Upper lobe of right lung (tissue), 1 donor: Measurements from ENCODE around the gene HTR2A. TPM values are rescaled to one million over a fixed set of nuclear protein-coding genes. Genes with fewer than 3 reads are reported as not detected.

Experiments used
- ATAC-seq: fragments of 200-7000 bp; cut with Tn5 transposase; one replicate; pipeline ENCODE4 v1.9.1; 2020; ENCODE audit warnings: mild to moderate bottlenecking, moderate library complexity
- DNase-seq: peaks from one replicate; pipeline ENCODE4 v3.0.0-alpha.2; 2020
- H3K27ac ChIP-seq: fragments of 200-600 bp; one replicate; pipeline ENCODE4 v1.8.0; 2022
- H3K27me3 ChIP-seq: fragments of 200-600 bp; one replicate; pipeline ENCODE4 v1.8.0; 2022; ENCODE audit warnings: mild to moderate bottlenecking
- H3K36me3 ChIP-seq: fragments of 200-600 bp; one replicate; pipeline ENCODE4 v1.8.0; 2022
- H3K4me1 ChIP-seq: fragments of 200-600 bp; one replicate; pipeline ENCODE4 v1.8.0; 2022
- H3K4me3 ChIP-seq: fragments of 200-600 bp; one replicate; pipeline ENCODE4 v1.8.0; 2022; ENCODE audit warnings: mild to moderate bottlenecking
- H3K9me3 ChIP-seq: fragments of 200-600 bp; one replicate; pipeline ENCODE4 v1.8.0; 2022
- CTCF ChIP-seq: fragments of 200-600 bp; IDR thresholded peaks from one replicate; pipeline ENCODE4 v1.8.0; 2022; ENCODE audit warnings: antibody characterized with exemption
- intact Hi-C: fragments of 100-400 bp; cut with DNase I; formaldehyde crosslinking; loops from one replicate; pipeline ENCODE4 v1.11.0; 2022
- total RNA-seq: library from RNA; stranded (reverse); fragmentation: NEBNext Ultra II Directional; extraction: Animal tissue kit (Norgen Biotek cat#: 25700); gene quantifications from one replicate; pipeline ENCODE4 v1.2.1, GENCODE V29; 2021
- donor health status: DM: no; HTN: yes; CAD: no; lungs with severe emphysema.

Gene HTR2A
- total RNA-seq, 1 donor from 2014 or later: 0.90 TPM

GRCh38 chr13:46801858-46802257 lies 95.0 kb downstream of the HTR2A start:
- ATAC-seq: no peak
- DNase-seq: no peak
- Histone ChIP-seq H3K4me1 (no peaks in the 10 kb centered on the region), H3K4me3 (no peak overlapping the region), H3K9me3 (no peaks in the 10 kb centered on the region), H3K36me3 (no peaks in the 10 kb centered on the region), H3K27me3 (no peaks in the 10 kb centered on the region), H3K27ac (no peak overlapping the region)
- intact Hi-C loops: no loop called here
- no peak for TF ChIP-seq CTCF

- no peaks in the 10 kb centered on the region for H3K9me3 ChIP-seq
- H3K27me3 ChIP-seq: no peaks in the 10 kb centered on the region
- no peak overlapping the region for H3K27ac ChIP-seq
- H3K4me3 ChIP-seq: no peak overlapping the region
- TF ChIP-seq CTCF: no peak
- DNase-seq (no peak), ATAC-seq (no peak)
- H3K4me1 ChIP-seq: peaks cover 20% of the 10 kb centered on the region
- intact Hi-C loops: no loop called here
- H3K36me3 ChIP-seq: no peaks in the 10 kb centered on the region
Observed at GRCh38 chr13:46799139-46799538, 97.7 kb downstream of the HTR2A start.

- Histone ChIP-seq H3K9me3 (no peaks in the 10 kb centered on the region), H3K27me3 (no peaks in the 10 kb centered on the region), H3K27ac (peak overlapping the region; percentile 95), H3K4me1 (peaks cover 26% of the 10 kb centered on the region), H3K36me3 (no peaks in the 10 kb centered on the region), H3K4me3 (peak overlapping the region; percentile 90)
- DNase-seq (no peak), ATAC-seq (peak; percentile 1)
- TF ChIP-seq CTCF: no peak
- intact Hi-C loops: no loop called here
Observed at GRCh38 chr13:46797501-46798237, 99.2 kb downstream of the HTR2A start.

- intact Hi-C loops: no loop called here
- ATAC-seq (peak; percentile 98), DNase-seq (peak; percentile 97)
- Histone ChIP-seq H3K36me3 (no peaks in the 10 kb centered on the region), H3K4me1 (peaks cover 26% of the 10 kb centered on the region), H3K27ac (peak within 1 kb of the TSS; percentile 95), H3K9me3 (no peaks in the 10 kb centered on the region), H3K27me3 (no peaks in the 10 kb centered on the region), H3K4me3 (peak within 1 kb of the TSS; percentile 90)
- no peak for TF ChIP-seq CTCF
Observed at GRCh38 chr13:46796515-46797474, 100.1 kb downstream of the HTR2A start, which contains the start of gene ESD. Gene ESD (minus strand): TSS chr13:46797161. CDS start chr13:46791413, 5,748 bp downstream.

GRCh38 chr13:46796129-46796514 lies 100.7 kb downstream of the HTR2A start:
- H3K27ac ChIP-seq: peak overlapping the region; percentile 95
- DNase-seq: no peak
- peak overlapping the region; percentile 90 for H3K4me3 ChIP-seq
- H3K27me3 ChIP-seq: no peaks in the 10 kb centered on the region
- H3K36me3 ChIP-seq: peaks cover 2% of the 10 kb centered on the region
- ATAC-seq: no peak
- intact Hi-C loops: no loop called here
- H3K9me3 ChIP-seq: no peaks in the 10 kb centered on the region
- peaks cover 26% of the 10 kb centered on the region for H3K4me1 ChIP-seq
- no peak for TF ChIP-seq CTCF
